HepG2 (cell line): ENCODE data around the gene ITGB3. TPM values are rescaled to one million over a fixed set of nuclear protein-coding genes. Genes with fewer than 3 reads are reported as not detected.

Experiments
- ATAC-seq: fragments of 200-7000 bp; cut with Tn5 transposase; 3 replicates; pipeline ENCODE4 v1.9.1; 2020; ENCODE audit warnings: mild to moderate bottlenecking, moderate library complexity
- BruUV-seq: library from RNA; stranded (reverse); fragments of 400-500 nt; replicated peaks from 2 replicates; lab custom pipeline; 2021; lab: Mats Ljungman, UMichigan
- CTCF ChIA-PET: fragments of 300-600 bp; formaldehyde crosslinking; extraction: SDS; loops from one replicate; lab custom pipeline; 2021; ENCODE audit warnings: low total read pairs, inconsistent platforms, low intra/inter-chr PET ratio; lab: Yijun Ruan, JAX
- POLR2A ChIA-PET: fragments of 350-600 bp; sonication (Branson Sonifier 250); formaldehyde crosslinking; loops from one replicate; lab custom pipeline; 2020; ENCODE audit warnings: antibody characterized with exemption, inconsistent platforms; lab: Yijun Ruan, JAX
- DNase-seq: peaks from one replicate; pipeline ENCODE4 v3.0.0-alpha.2; 2015; ENCODE audit warnings: low spot score
- FAIRE-seq: peaks from 3 replicates; lab custom pipeline; 2011; peaks lifted over from hg19 to GRCh38; lab: Jason Lieb, UNC
- H2AFZ ChIP-seq: one replicate; pipeline ENCODE4 v1.6.1; 2011; ENCODE audit warnings: low read length, inconsistent platforms
- H3K27ac ChIP-seq: fragments of 300-600 bp; 3 replicates; pipeline ENCODE4 v1.8.0; 2011; ENCODE audit warnings: mixed run types, mild to moderate bottlenecking, mixed read lengths, low read length, inconsistent platforms; ENCODE audit not compliant: insufficient read depth; ENCODE audit errors: extremely low read length
- H3K27me3 ChIP-seq, 2 experiments: fragments of 200-600 bp in 1 of 2; 2 replicates in 1 of 2; 3 replicates in 1 of 2; pipeline versions ENCODE4 v1.6.0 to v1.8.0; 2011; ENCODE audit warnings: low read length in 2 of 2, mild to moderate bottlenecking in 2 of 2, moderate library complexity in 2 of 2, inconsistent platforms in 1 of 2; ENCODE audit not compliant: insufficient read depth in 2 of 2, control insufficient read depth in 1 of 2
- H3K36me3 ChIP-seq, 2 experiments: fragments of 200-600 bp in 1 of 2; replicated peaks in 1 of 2; 2 replicates in 1 of 2; 3 replicates in 1 of 2; pipeline versions ENCODE4 v1.5.1 to v1.8.0; 2011; ENCODE audit warnings: low read length in 2 of 2, inconsistent platforms in 1 of 2; ENCODE audit not compliant: insufficient read depth in 2 of 2, control insufficient read depth in 1 of 2
- H3K4me1 ChIP-seq: 2 replicates; pipeline ENCODE4 v1.5.1; 2012; ENCODE audit warnings: low read length, inconsistent platforms; ENCODE audit not compliant: insufficient read depth
- H3K4me2 ChIP-seq: 2 replicates; pipeline ENCODE4 v1.6.0; 2011; ENCODE audit warnings: low read depth, low read length, inconsistent platforms
- H3K4me3 ChIP-seq, 3 experiments: fragments of 200-600 bp in 1 of 3; sonication (generic), shearing (Covaris generic) in 1 of 3; replicated peaks in 1 of 3; 2 replicates each; pipeline ENCODE4 v1.5.1; 2011 to 2016; ENCODE audit warnings: low read length in 3 of 3, inconsistent platforms in 2 of 3, low read depth in 2 of 3, mild to moderate bottlenecking in 2 of 3, control low read depth in 1 of 3, mixed read lengths in 1 of 3; ENCODE audit not compliant: insufficient read depth in 1 of 3
- H3K79me2 ChIP-seq: one replicate; pipeline ENCODE4 v1.6.1; 2011; ENCODE audit warnings: low read length, inconsistent platforms; ENCODE audit not compliant: insufficient read depth
- H3K9ac ChIP-seq: 2 replicates; pipeline ENCODE4 v1.6.0; 2011; ENCODE audit warnings: mild to moderate bottlenecking, low read depth, low read length, inconsistent platforms; ENCODE audit not compliant: insufficient read depth
- H3K9me3 ChIP-seq: 2 replicates; pipeline ENCODE4 v1.5.1; 2012; ENCODE audit warnings: mild to moderate bottlenecking, low read length
- H4K20me1 ChIP-seq: 2 replicates; pipeline ENCODE4 v1.6.0; 2011; ENCODE audit warnings: inconsistent platforms, mild to moderate bottlenecking, low read length, moderate library complexity; ENCODE audit not compliant: insufficient read depth
- CEBPG ChIP-seq: IDR thresholded peaks from 2 replicates; pipeline ENCODE4 v1.6.1; 2016
- EEA1 ChIP-seq: sonication (generic); formaldehyde crosslinking; IDR thresholded peaks from 2 replicates; pipeline ENCODE4 v1.5.1; 2020; ENCODE audit warnings: mild to moderate bottlenecking, missing genetic modification reagents, borderline replicate concordance
- FOXM1 ChIP-seq: sonication (generic); formaldehyde crosslinking; IDR thresholded peaks from 2 replicates; pipeline ENCODE4 v1.5.0; 2020; ENCODE audit warnings: missing genetic modification reagents
- MTF2 ChIP-seq: sonication (generic); formaldehyde crosslinking; IDR thresholded peaks from 2 replicates; pipeline ENCODE4 v1.5.0; 2020; ENCODE audit warnings: missing genetic modification reagents, borderline replicate concordance
- NFE2 ChIP-seq: sonication (generic); formaldehyde crosslinking; IDR thresholded peaks from 2 replicates; pipeline ENCODE4 v1.4.0; 2020; ENCODE audit warnings: missing genetic modification reagents
- SMAD3 ChIP-seq: sonication (generic); formaldehyde crosslinking; IDR thresholded peaks from 2 replicates; pipeline ENCODE4 v1.4.0; 2020; ENCODE audit warnings: missing genetic modification reagents
- ZNF275 ChIP-seq: sonication (generic); formaldehyde crosslinking; IDR thresholded peaks from 2 replicates; pipeline ENCODE4 v1.8.0; 2022; ENCODE audit warnings: missing genetic modification reagents, mild to moderate bottlenecking, inconsistent platforms, borderline replicate concordance
- ZNF292 ChIP-seq: sonication (generic); formaldehyde crosslinking; IDR thresholded peaks from 2 replicates; pipeline ENCODE4 v1.8.1; 2022; ENCODE audit warnings: mild to moderate bottlenecking, low read depth, missing genetic modification reagents, borderline replicate concordance
- ZNF382 ChIP-seq: sonication (generic); formaldehyde crosslinking; IDR thresholded peaks from 2 replicates; pipeline ENCODE4 v1.5.0; 2020; ENCODE audit warnings: missing genetic modification reagents, mild to moderate bottlenecking, borderline replicate concordance
- ZNF552 ChIP-seq: sonication (generic); formaldehyde crosslinking; IDR thresholded peaks from 2 replicates; pipeline ENCODE4 v1.9.0; 2022; ENCODE audit warnings: missing genetic modification reagents, mild to moderate bottlenecking, borderline replicate concordance
- ZNF792 ChIP-seq: IDR thresholded peaks from 2 replicates; pipeline ENCODE4 v1.6.1; 2016
- WGBS: methylation state at CpG from one replicate; pipeline ENCODE4 v1.1.6; 2017; ENCODE audit warnings: low lambda C conversion rate; 5-methylcytosine and 5-hydroxymethylcytosine counted together
- in situ Hi-C: cut with HindIII; loops from 2 replicates; pipeline ENCODE4 v1.10.0; 2017; ENCODE audit warnings: low pct_unique_long_range_greater_than_20kb; ENCODE audit not compliant: extremely low pct_ligation_motif_present
- intact Hi-C: fragments of 100-400 bp; cut with micrococcal nuclease; formaldehyde crosslinking; loops from one replicate; pipeline ENCODE4 v1.10.0; 2022; ENCODE audit not compliant: unreplicated experiment
- polyA plus RNA-seq, 8 experiments: library from polyadenylated mRNA; depleted of rRNA in 3 of 8; stranded (reverse) in 7 of 8; unstranded in 1 of 8; fragments of >200 nt; fragmentation: Illumina TruSeq in 4 of 8; extraction: Trizol in 4 of 8; gene quantifications; 2 replicates each; pipeline versions ENCODE4 v1.2.1 to v1.2.3, GENCODE V29; 2011 to 2016; ENCODE audit warnings: low read depth in 4 of 8, missing spikeins in 1 of 8, mixed read lengths in 1 of 8; ENCODE audit not compliant: insufficient read depth in 1 of 8
- total RNA-seq, 5 experiments: library from RNA; depleted of rRNA; stranded (reverse); fragments of >200 nt; fragmentation: Illumina TruSeq; extraction: Trizol; gene quantifications; 2 replicates each; pipeline ENCODE4 v1.2.3, GENCODE V29; 2016; ENCODE audit warnings: low read depth in 1 of 5
- TF ChIP-seq, protein P1 (sequence below): sonication (generic); formaldehyde crosslinking; IDR thresholded peaks from 2 replicates; pipeline ENCODE4 v1.4.0; 2020; ENCODE audit warnings: missing genetic modification reagents

Gene ITGB3
- total and polyA plus RNA-seq, 2 of the 13 experiments (the other 11 are each of a cell fraction or from before 2014, with no cell fraction given) = 0.09 to 0.31 TPM

- no peak for FAIRE-seq
- Histone ChIP-seq H2AFZ (no peak overlapping the region), H3K27ac (no peak overlapping the region), H3K79me2 (no peaks in the 10 kb centered on the region), H3K4me1 (peaks cover 14% of the 10 kb centered on the region), H3K36me3 (no peaks in the 10 kb centered on the region), H3K9me3 (no peaks in the 10 kb centered on the region), H4K20me1 (no peaks in the 10 kb centered on the region), H3K4me2 (no peak overlapping the region), H3K9ac (no peak overlapping the region), H3K4me3 (no peak overlapping the region), H3K27me3 (peaks cover 0 to 13% of the 10 kb centered on the region in 2 experiments; a peak in 4 of 5 replicates)
- ChIA-PET POLR2A (no interaction called here), CTCF (no interaction called here)
- intact Hi-C loops = no loop called here
- WGBS = 16% methylated on average over 9 of the region's 9 CpGs
- ATAC-seq = no peak
- no TSS peak for BruUV-seq
- TF ChIP-seq NFE2 (CRISPR knock-in tag) = no peak
- no peak for TF ChIP-seq SMAD3 (CRISPR knock-in tag)
- DNase-seq = no peak
- in situ Hi-C loops = no loop called here
Observed at GRCh38 chr17:47257651-47258339, 4.2 kb downstream of the ITGB3 start.

DNA sequence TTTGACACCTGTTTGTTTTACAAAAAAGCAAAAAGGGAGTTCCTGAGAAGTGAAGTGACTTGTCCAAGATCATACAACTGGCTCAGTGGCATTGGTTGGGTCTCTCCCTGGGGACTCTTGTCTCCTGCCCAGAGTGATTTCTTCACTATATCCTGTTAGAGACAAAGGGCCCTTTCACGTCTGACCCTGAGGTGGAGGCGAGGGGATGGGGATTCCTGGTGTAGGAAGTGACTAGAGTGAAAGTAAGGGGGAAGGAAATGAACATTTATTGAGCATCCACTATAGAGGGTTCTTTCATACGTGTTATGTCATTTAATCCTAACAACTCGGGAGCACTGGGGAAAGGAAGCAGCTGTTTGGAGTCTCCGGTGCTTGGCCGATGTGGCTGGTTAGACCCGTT, 9.0 kb downstream of the ITGB3 start:
- CTCF ChIA-PET = no interaction called here
- Histone ChIP-seq H2AFZ (no peak overlapping the region), H4K20me1 (no peaks in the 10 kb centered on the region), H3K79me2 (no peaks in the 10 kb centered on the region), H3K9me3 (no peaks in the 10 kb centered on the region), H3K27me3 (no peaks in the 10 kb centered on the region), H3K4me1 (peaks cover 17% of the 10 kb centered on the region), H3K4me3 (no peak overlapping the region), H3K36me3 (no peaks in the 10 kb centered on the region), H3K4me2 (no peak overlapping the region), H3K9ac (no peak overlapping the region), H3K27ac (no peak overlapping the region)
- FAIRE-seq (no peak), ATAC-seq (no peak), DNase-seq (no peak)
- 55% methylated on average over 7 of the region's 7 CpGs for WGBS
- POLR2A ChIA-PET = no interaction called here
- in situ Hi-C loops = no loop called here
- BruUV-seq = no TSS peak
- intact Hi-C loops = no loop called here
- TF ChIP-seq ZNF275 (CRISPR knock-in tag) = no peak
- no peak for TF ChIP-seq MTF2
- TF ChIP-seq SMAD3 (CRISPR knock-in tag) = no peak
- TF ChIP-seq ZNF552 = no peak
- TF ChIP-seq FOXM1 (CRISPR knock-in tag) = no peak
- TF ChIP-seq ZNF792 = no peak
- TF ChIP-seq EEA1 (CRISPR knock-in tag) = no peak
- no peak for TF ChIP-seq CEBPG (CRISPR knock-in tag)
- no peak for TF ChIP-seq ZNF382 (CRISPR knock-in tag)
- no peak for TF ChIP-seq ZNF292 (CRISPR knock-in tag)
- TF ChIP-seq, protein P1, sequence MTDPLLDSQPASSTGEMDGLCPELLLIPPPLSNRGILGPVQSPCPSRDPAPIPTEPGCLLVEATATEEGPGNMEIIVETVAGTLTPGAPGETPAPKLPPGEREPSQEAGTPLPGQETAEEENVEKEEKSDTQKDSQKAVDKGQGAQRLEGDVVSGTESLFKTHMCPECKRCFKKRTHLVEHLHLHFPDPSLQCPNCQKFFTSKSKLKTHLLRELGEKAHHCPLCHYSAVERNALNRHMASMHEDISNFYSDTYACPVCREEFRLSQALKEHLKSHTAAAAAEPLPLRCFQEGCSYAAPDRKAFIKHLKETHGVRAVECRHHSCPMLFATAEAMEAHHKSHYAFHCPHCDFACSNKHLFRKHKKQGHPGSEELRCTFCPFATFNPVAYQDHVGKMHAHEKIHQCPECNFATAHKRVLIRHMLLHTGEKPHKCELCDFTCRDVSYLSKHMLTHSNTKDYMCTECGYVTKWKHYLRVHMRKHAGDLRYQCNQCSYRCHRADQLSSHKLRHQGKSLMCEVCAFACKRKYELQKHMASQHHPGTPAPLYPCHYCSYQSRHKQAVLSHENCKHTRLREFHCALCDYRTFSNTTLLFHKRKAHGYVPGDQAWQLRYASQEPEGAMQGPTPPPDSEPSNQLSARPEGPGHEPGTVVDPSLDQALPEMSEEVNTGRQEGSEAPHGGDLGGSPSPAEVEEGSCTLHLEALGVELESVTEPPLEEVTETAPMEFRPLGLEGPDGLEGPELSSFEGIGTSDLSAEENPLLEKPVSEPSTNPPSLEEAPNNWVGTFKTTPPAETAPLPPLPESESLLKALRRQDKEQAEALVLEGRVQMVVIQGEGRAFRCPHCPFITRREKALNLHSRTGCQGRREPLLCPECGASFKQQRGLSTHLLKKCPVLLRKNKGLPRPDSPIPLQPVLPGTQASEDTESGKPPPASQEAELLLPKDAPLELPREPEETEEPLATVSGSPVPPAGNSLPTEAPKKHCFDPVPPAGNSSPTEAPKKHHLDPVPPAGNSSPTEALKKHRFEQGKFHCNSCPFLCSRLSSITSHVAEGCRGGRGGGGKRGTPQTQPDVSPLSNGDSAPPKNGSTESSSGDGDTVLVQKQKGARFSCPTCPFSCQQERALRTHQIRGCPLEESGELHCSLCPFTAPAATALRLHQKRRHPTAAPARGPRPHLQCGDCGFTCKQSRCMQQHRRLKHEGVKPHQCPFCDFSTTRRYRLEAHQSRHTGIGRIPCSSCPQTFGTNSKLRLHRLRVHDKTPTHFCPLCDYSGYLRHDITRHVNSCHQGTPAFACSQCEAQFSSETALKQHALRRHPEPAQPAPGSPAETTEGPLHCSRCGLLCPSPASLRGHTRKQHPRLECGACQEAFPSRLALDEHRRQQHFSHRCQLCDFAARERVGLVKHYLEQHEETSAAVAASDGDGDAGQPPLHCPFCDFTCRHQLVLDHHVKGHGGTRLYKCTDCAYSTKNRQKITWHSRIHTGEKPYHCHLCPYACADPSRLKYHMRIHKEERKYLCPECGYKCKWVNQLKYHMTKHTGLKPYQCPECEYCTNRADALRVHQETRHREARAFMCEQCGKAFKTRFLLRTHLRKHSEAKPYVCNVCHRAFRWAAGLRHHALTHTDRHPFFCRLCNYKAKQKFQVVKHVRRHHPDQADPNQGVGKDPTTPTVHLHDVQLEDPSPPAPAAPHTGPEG (CRISPR knock-in tag) = no peak
